Common myeloid progenitor, CD34-positive (primary cell): ENCODE data around the gene PIK3C3.
A peak's percentile ranks its signal among the peaks of the same experiment; 100 is the strongest.

Experiments
- CTCF ChIA-PET: fragments of 350-600 bp; sonication (Branson Sonifier 250); formaldehyde crosslinking; loops from one replicate; lab custom pipeline; 2021; ENCODE audit warnings: antibody characterized with exemption; lab: Charles Lee
- POLR2A ChIA-PET: fragments of 350-600 bp; sonication (Branson Sonifier 250); formaldehyde crosslinking; loops from one replicate; lab custom pipeline; 2021; ENCODE audit warnings: antibody characterized with exemption; lab: Charles Lee
- DNase-seq, 3 donors: peaks; one replicate each; pipeline versions ENCODE4 v3.0.0 to v3.0.0-alpha.2; 2013
- H3K27ac ChIP-seq, 2 experiments: 1 replicate in 1 of 2; 2 replicates in 1 of 2; pipeline ENCODE4 v1.7.0; 2013; ENCODE audit warnings: inconsistent platforms in 2 of 2, low read length in 2 of 2, mild to moderate bottlenecking in 2 of 2, low read depth in 1 of 2, moderate library complexity in 1 of 2; ENCODE audit not compliant: severe bottlenecking in 2 of 2, insufficient read depth in 1 of 2, poor library complexity in 1 of 2
- H3K27me3 ChIP-seq, 5 experiments: replicated peaks in 2 of 5; 1 replicate in 3 of 5; 2 replicates in 2 of 5; pipeline versions ENCODE4 v1.6.1 to v1.7.0; 2013; ENCODE audit warnings: low read length in 4 of 5, mild to moderate bottlenecking in 2 of 5, moderate library complexity in 2 of 5, inconsistent platforms in 1 of 5; ENCODE audit not compliant: insufficient read depth in 5 of 5, control insufficient read depth in 4 of 5
- H3K36me3 ChIP-seq, 4 experiments: 1 replicate in 2 of 4; 2 replicates in 2 of 4; pipeline versions ENCODE4 v1.6.1 to v1.7.0; 2013; ENCODE audit warnings: low read length in 3 of 4, control low read depth in 1 of 4, mild to moderate bottlenecking in 1 of 4; ENCODE audit not compliant: control insufficient read depth in 4 of 4, insufficient read depth in 4 of 4
- H3K4me1 ChIP-seq, 4 experiments: 1 replicate in 3 of 4; 2 replicates in 1 of 4; pipeline versions ENCODE4 v1.6.1 to v1.7.1; 2013; ENCODE audit warnings: low read length in 3 of 4, mild to moderate bottlenecking in 3 of 4, control low read depth in 1 of 4, inconsistent platforms in 1 of 4, moderate library complexity in 1 of 4; ENCODE audit not compliant: control insufficient read depth in 4 of 4, insufficient read depth in 4 of 4; ENCODE audit errors: control extremely low read depth in 1 of 4
- H3K4me3 ChIP-seq, 7 experiments: 1 replicate in 4 of 7; 2 replicates in 3 of 7; pipeline versions ENCODE4 v1.5.1 to v1.7.0; 2013; ENCODE audit warnings: mild to moderate bottlenecking in 7 of 7, low read length in 6 of 7, moderate library complexity in 6 of 7, inconsistent platforms in 2 of 7, low read depth in 2 of 7, control low read depth in 1 of 7; ENCODE audit not compliant: insufficient read depth in 4 of 7, control insufficient read depth in 1 of 7; ENCODE audit errors: extremely low read depth in 1 of 7
- H3K9me3 ChIP-seq, 5 experiments: 1 replicate in 4 of 5; 2 replicates in 1 of 5; pipeline versions ENCODE4 v1.6.1 to v1.7.1; 2013; ENCODE audit warnings: low read length in 4 of 5, mild to moderate bottlenecking in 2 of 5, inconsistent platforms in 1 of 5, low read depth in 1 of 5, moderate library complexity in 1 of 5; ENCODE audit not compliant: control insufficient read depth in 4 of 5, insufficient read depth in 2 of 5; ENCODE audit errors: control extremely low read depth in 1 of 5
- WGBS: methylation state at CpG from one replicate; pipeline ENCODE4 v1.1.5; 2013; ENCODE audit not compliant: insufficient coverage; 5-methylcytosine and 5-hydroxymethylcytosine counted together

Gene PIK3C3

DNA sequence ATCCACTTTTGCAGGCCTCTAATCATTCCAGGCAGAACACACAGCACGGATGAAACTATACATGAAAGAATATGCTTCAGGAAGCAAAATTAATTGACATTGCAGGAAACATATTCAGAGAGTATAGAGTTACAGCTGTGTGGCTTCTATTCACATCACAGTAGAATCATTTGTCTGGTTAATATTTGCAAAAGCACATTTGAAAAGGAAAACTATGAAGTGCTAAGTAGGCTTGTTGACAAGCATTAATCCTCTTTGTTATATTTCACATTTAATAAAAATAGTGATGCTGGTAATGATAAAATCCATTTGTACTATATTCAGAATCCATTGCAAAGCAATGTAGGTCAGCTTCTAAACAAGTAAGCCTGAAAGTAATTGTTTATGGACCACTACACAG is 32.2 kb upstream of the PIK3C3 start:
- H3K9me3 ChIP-seq, result no peaks in the 10 kb centered on the region
- ChIA-PET CTCF (no interaction called here), POLR2A (no interaction called here)
- no peaks in the 10 kb centered on the region for H3K36me3 ChIP-seq
- no peak overlapping the region for H3K4me3 ChIP-seq
- WGBS, result no CpG with 5 or more reads among the region's 1 CpG
- H3K4me1 ChIP-seq, result no peaks in the 10 kb centered on the region
- H3K27me3 ChIP-seq, result no peaks in the 10 kb centered on the region
- no peak overlapping the region for H3K27ac ChIP-seq
- DNase-seq, result no peak

- no peaks in the 10 kb centered on the region for H3K9me3 ChIP-seq
- ChIA-PET CTCF (no interaction called here), POLR2A (no interaction called here)
- H3K27ac ChIP-seq, result no peak overlapping the region
- H3K27me3 ChIP-seq, result no peaks in the 10 kb centered on the region
- no peaks in the 10 kb centered on the region for H3K4me1 ChIP-seq
- no peaks in the 10 kb centered on the region for H3K36me3 ChIP-seq
- DNase-seq, result peak; percentile 10 to 68 (median 58)
- H3K4me3 ChIP-seq, result no peak overlapping the region
These were observed 31.6 kb upstream of the PIK3C3 start for GRCh38 chr18:41923446-41923845.

GRCh38 chr18:41928581-41928980 is 26.5 kb upstream of the PIK3C3 start:
- Histone ChIP-seq H3K36me3 (no peaks in the 10 kb centered on the region), H3K9me3 (no peaks in the 10 kb centered on the region), H3K4me1 (no peaks in the 10 kb centered on the region), H3K27ac (no peak overlapping the region), H3K4me3 (no peak overlapping the region), H3K27me3 (no peaks in the 10 kb centered on the region)
- POLR2A ChIA-PET, result no interaction called here
- no peak for DNase-seq
- CTCF ChIA-PET, result no interaction called here

DNA sequence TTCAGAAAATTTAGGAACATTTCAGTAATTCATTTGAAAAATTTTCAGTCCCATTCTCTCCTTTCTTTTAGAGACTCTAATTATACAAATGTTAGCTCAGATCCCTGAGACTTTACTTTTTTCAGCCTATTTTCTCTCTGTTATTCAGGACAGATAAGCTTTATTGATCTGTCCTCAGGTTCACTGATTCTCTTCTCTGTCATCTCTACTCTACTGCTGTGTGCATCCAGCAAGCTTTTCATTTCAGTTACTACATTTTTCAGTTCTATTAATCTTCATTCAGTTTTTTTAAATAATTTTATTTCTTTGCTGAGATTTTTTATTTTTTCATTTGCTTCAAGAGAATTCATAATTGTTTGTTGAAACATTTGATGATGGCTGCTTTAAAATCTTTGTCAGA is 22.1 kb upstream of the PIK3C3 start:
- peaks cover 0 to 4% (median 0%) of the 10 kb centered on the region in 4 experiments for H3K4me1 ChIP-seq
- no peaks in the 10 kb centered on the region for H3K27me3 ChIP-seq
- ChIA-PET POLR2A (no interaction called here), CTCF (no interaction called here)
- DNase-seq, result no peak
- H3K27ac ChIP-seq, result no peak overlapping the region
- no peaks in the 10 kb centered on the region for H3K9me3 ChIP-seq
- H3K36me3 ChIP-seq, result no peaks in the 10 kb centered on the region
- H3K4me3 ChIP-seq, result no peak overlapping the region

DNA sequence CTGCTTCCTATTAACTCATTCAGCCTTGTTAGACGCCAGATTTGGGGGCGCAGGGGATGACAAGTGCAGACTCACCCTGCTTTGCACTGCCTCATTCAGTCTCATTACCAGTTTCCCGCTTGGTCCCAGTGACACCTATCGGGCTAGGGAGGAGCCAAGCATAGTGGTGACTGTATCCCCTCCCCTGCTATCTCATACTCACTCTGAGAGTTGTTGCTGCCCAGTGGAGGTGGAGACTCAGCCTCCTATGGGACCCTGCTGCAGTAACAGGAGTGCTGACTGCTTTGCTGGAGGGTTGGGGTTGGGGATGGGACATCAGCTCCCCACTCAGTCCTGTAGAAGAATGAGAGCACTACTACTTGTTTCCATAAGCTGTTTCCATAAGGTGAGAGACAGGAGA is 21.3 kb upstream of the PIK3C3 start:
- H3K4me3 ChIP-seq, result no peak overlapping the region
- 100% methylated on average over 2 of the region's 4 CpGs for WGBS
- no peak overlapping the region for H3K27ac ChIP-seq
- H3K36me3 ChIP-seq, result no peaks in the 10 kb centered on the region
- H3K4me1 ChIP-seq, result peaks cover 0 to 4% (median 0%) of the 10 kb centered on the region in 4 experiments
- H3K9me3 ChIP-seq, result no peaks in the 10 kb centered on the region
- no peaks in the 10 kb centered on the region for H3K27me3 ChIP-seq
- ChIA-PET CTCF (no interaction called here), POLR2A (no interaction called here)
- no peak for DNase-seq

- Histone ChIP-seq H3K4me1 (peaks cover 0 to 4% (median 0%) of the 10 kb centered on the region in 4 experiments), H3K27ac (no peak overlapping the region), H3K27me3 (no peaks in the 10 kb centered on the region), H3K4me3 (no peak overlapping the region), H3K9me3 (no peaks in the 10 kb centered on the region), H3K36me3 (no peaks in the 10 kb centered on the region)
- ChIA-PET CTCF (no interaction called here), POLR2A (no interaction called here)
- WGBS, result 0% methylated on average over 1 of the region's 2 CpGs
- peak in 2 of 3 donors; percentile 52 to 69 for DNase-seq
These were observed 18.4 kb upstream of the PIK3C3 start for GRCh38 chr18:41936471-41937134.

- Histone ChIP-seq H3K4me3 (no peak overlapping the region), H3K27me3 (no peaks in the 10 kb centered on the region), H3K9me3 (no peaks in the 10 kb centered on the region), H3K27ac (no peak overlapping the region), H3K4me1 (peaks cover 0 to 4% (median 0%) of the 10 kb centered on the region in 4 experiments), H3K36me3 (no peaks in the 10 kb centered on the region)
- CTCF ChIA-PET, result no interaction called here
- DNase-seq, result peak in 2 of 3 donors; percentile 31 to 51
- POLR2A ChIA-PET, result no interaction called here
- 88% methylated on average over 1 of the region's 2 CpGs for WGBS
These were observed 16.6 kb upstream of the PIK3C3 start for GRCh38 chr18:41938445-41938844.
